HepG2 (cell line): ENCODE data around the gene SLC13A3. TPM values are rescaled to one million over a fixed set of nuclear protein-coding genes. Genes with fewer than 3 reads are reported as not detected.

Source experiments
- AFF4 ChIP-seq: sonication (generic); formaldehyde crosslinking; IDR thresholded peaks from 2 replicates; pipeline ENCODE4 v1.4.0; 2020; ENCODE audit warnings: missing genetic modification reagents
- FOXO1 ChIP-seq: sonication (generic); formaldehyde crosslinking; IDR thresholded peaks from 2 replicates; pipeline ENCODE4 v1.4.0; 2020; ENCODE audit warnings: missing genetic modification reagents
- KLF6 ChIP-seq: IDR thresholded peaks from 2 replicates; pipeline ENCODE4 v1.8.0; 2016; ENCODE audit warnings: missing biosample characterization, missing genetic modification reagents
- MIXL1 ChIP-seq: IDR thresholded peaks from 2 replicates; pipeline ENCODE4 v1.6.1; 2016
- NFKBIZ ChIP-seq: IDR thresholded peaks from 2 replicates; pipeline ENCODE4 v1.6.1; 2018; ENCODE audit warnings: missing genetic modification reagents, missing compliant biosample characterization
- SMAD1 ChIP-seq: sonication (generic); formaldehyde crosslinking; IDR thresholded peaks from 2 replicates; pipeline ENCODE4 v1.4.0; 2020; ENCODE audit warnings: missing genetic modification reagents, low read depth, mild to moderate bottlenecking, borderline replicate concordance
- TARDBP ChIP-seq: sonication (generic); formaldehyde crosslinking; IDR thresholded peaks from 2 replicates; pipeline ENCODE4 v1.8.0; 2022; ENCODE audit warnings: mild to moderate bottlenecking, missing genetic modification reagents
- ZBTB39 ChIP-seq: sonication (generic); formaldehyde crosslinking; IDR thresholded peaks from 2 replicates; pipeline ENCODE4 v1.5.0; 2020; ENCODE audit warnings: missing genetic modification reagents
- ZC3H4 ChIP-seq: sonication (generic); formaldehyde crosslinking; IDR thresholded peaks from 2 replicates; pipeline ENCODE4 v1.4.0; 2020; ENCODE audit warnings: missing genetic modification reagents, borderline replicate concordance
- ZIK1 ChIP-seq: sonication (generic); formaldehyde crosslinking; IDR thresholded peaks from 2 replicates; pipeline ENCODE4 v1.5.0; 2020; ENCODE audit warnings: mild to moderate bottlenecking, low read depth, missing genetic modification reagents, borderline replicate concordance
- ZNF143 ChIP-seq: sonication (generic); formaldehyde crosslinking; IDR thresholded peaks from 2 replicates; pipeline ENCODE4 v1.4.0; 2020; ENCODE audit warnings: missing genetic modification reagents
- ZNF251 ChIP-seq: sonication (generic); formaldehyde crosslinking; IDR thresholded peaks from 2 replicates; pipeline ENCODE4 v1.9.0; 2021; ENCODE audit warnings: mild to moderate bottlenecking, missing genetic modification reagents
- ZNF501 ChIP-seq: sonication (generic); formaldehyde crosslinking; IDR thresholded peaks from 2 replicates; pipeline ENCODE4 v1.5.1; 2020; ENCODE audit warnings: mild to moderate bottlenecking, moderate library complexity, missing genetic modification reagents
- ZNF549 ChIP-seq: sonication (generic); formaldehyde crosslinking; IDR thresholded peaks from 2 replicates; pipeline ENCODE4 v1.5.0; 2020; ENCODE audit warnings: missing genetic modification reagents
- ZNF552 ChIP-seq: sonication (generic); formaldehyde crosslinking; IDR thresholded peaks from 2 replicates; pipeline ENCODE4 v1.9.0; 2022; ENCODE audit warnings: missing genetic modification reagents, mild to moderate bottlenecking, borderline replicate concordance
- ZSCAN21 ChIP-seq: sonication (generic); formaldehyde crosslinking; IDR thresholded peaks from 2 replicates; pipeline ENCODE4 v1.8.0; 2022; ENCODE audit warnings: mild to moderate bottlenecking, missing genetic modification reagents, moderate library complexity, borderline replicate concordance
- polyA plus RNA-seq, 8 experiments: library from polyadenylated mRNA; depleted of rRNA in 3 of 8; stranded (reverse) in 7 of 8; unstranded in 1 of 8; fragments of >200 nt; fragmentation: Illumina TruSeq in 4 of 8; extraction: Trizol in 4 of 8; gene quantifications; 2 replicates each; pipeline versions ENCODE4 v1.2.1 to v1.2.3, GENCODE V29; 2011 to 2016; ENCODE audit warnings: low read depth in 4 of 8, missing spikeins in 1 of 8, mixed read lengths in 1 of 8; ENCODE audit not compliant: insufficient read depth in 1 of 8
- total RNA-seq, 5 experiments: library from RNA; depleted of rRNA; stranded (reverse); fragments of >200 nt; fragmentation: Illumina TruSeq; extraction: Trizol; gene quantifications; 2 replicates each; pipeline ENCODE4 v1.2.3, GENCODE V29; 2016; ENCODE audit warnings: low read depth in 1 of 5
- TF ChIP-seq, protein P1 (sequence below): sonication (generic); formaldehyde crosslinking; IDR thresholded peaks from 2 replicates; pipeline ENCODE4 v1.5.0; 2020; ENCODE audit warnings: mild to moderate bottlenecking, missing genetic modification reagents, moderate library complexity
- TF ChIP-seq, protein P2 (sequence below): sonication (generic); formaldehyde crosslinking; IDR thresholded peaks from 2 replicates; pipeline ENCODE4 v1.4.0; 2020; ENCODE audit warnings: low read depth, mild to moderate bottlenecking, missing genetic modification reagents
- TF ChIP-seq, protein P3 (sequence below): sonication (generic); formaldehyde crosslinking; IDR thresholded peaks from 2 replicates; pipeline ENCODE4 v1.8.1; 2023; ENCODE audit warnings: mild to moderate bottlenecking, inconsistent platforms, moderate library complexity, missing genetic modification reagents, borderline replicate concordance

Gene SLC13A3
- total and polyA plus RNA-seq, 2 of the 13 experiments (the other 11 are each of a cell fraction or from before 2014, with no cell fraction given), result 66.5 to 76.0 TPM

GRCh38 chr20:46562373-46563169, 88.7 kb downstream of the SLC13A3 start (continued):
- peak; percentile 98 for TF ChIP-seq MIXL1 (CRISPR knock-in tag)
- TF ChIP-seq ZIK1 (CRISPR knock-in tag), result peak; percentile 46; the same call in 1 of the 2 replicates
- TF ChIP-seq AFF4 (CRISPR knock-in tag), result no peak
- TF ChIP-seq ZSCAN21 (CRISPR knock-in tag), result 0 out of 2 replicates have a peak, but pooled peaks have one; percentile 41
- TF ChIP-seq TARDBP (CRISPR knock-in tag), result peak; percentile 84
- TF ChIP-seq, protein P1, sequence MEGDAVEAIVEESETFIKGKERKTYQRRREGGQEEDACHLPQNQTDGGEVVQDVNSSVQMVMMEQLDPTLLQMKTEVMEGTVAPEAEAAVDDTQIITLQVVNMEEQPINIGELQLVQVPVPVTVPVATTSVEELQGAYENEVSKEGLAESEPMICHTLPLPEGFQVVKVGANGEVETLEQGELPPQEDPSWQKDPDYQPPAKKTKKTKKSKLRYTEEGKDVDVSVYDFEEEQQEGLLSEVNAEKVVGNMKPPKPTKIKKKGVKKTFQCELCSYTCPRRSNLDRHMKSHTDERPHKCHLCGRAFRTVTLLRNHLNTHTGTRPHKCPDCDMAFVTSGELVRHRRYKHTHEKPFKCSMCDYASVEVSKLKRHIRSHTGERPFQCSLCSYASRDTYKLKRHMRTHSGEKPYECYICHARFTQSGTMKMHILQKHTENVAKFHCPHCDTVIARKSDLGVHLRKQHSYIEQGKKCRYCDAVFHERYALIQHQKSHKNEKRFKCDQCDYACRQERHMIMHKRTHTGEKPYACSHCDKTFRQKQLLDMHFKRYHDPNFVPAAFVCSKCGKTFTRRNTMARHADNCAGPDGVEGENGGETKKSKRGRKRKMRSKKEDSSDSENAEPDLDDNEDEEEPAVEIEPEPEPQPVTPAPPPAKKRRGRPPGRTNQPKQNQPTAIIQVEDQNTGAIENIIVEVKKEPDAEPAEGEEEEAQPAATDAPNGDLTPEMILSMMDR, result peak; percentile 93
- no peak for TF ChIP-seq ZNF251 (CRISPR knock-in tag)
- TF ChIP-seq ZNF143 (CRISPR knock-in tag), result no peak
- TF ChIP-seq KLF6, result no peak
- TF ChIP-seq ZNF552, result peak; percentile 29; the same call in 1 of the 2 replicates
- TF ChIP-seq, protein P2, sequence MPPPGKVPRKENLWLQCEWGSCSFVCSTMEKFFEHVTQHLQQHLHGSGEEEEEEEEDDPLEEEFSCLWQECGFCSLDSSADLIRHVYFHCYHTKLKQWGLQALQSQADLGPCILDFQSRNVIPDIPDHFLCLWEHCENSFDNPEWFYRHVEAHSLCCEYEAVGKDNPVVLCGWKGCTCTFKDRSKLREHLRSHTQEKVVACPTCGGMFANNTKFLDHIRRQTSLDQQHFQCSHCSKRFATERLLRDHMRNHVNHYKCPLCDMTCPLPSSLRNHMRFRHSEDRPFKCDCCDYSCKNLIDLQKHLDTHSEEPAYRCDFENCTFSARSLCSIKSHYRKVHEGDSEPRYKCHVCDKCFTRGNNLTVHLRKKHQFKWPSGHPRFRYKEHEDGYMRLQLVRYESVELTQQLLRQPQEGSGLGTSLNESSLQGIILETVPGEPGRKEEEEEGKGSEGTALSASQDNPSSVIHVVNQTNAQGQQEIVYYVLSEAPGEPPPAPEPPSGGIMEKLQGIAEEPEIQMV (CRISPR knock-in tag), result no peak
- no peak for TF ChIP-seq NFKBIZ (CRISPR knock-in tag)
- TF ChIP-seq SMAD1 (CRISPR knock-in tag), result no peak; the same call in 1 of the 2 replicates
- TF ChIP-seq ZBTB39 (CRISPR knock-in tag), result no peak
- TF ChIP-seq, protein P3, sequence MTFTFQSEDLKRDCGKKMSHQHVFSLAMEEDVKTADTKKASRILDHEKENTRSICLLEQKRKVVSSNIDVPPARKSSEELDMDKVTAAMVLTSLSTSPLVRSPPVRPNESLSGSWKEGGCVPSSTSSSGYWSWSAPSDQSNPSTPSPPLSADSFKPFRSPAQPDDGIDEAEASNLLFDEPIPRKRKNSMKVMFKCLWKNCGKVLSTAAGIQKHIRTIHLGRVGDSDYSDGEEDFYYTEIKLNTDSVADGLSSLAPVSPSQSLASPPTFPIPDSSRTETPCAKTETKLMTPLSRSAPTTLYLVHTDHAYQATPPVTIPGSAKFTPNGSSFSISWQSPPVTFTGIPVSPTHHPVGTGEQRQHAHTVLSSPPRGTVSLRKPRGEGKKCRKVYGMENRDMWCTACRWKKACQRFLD (CRISPR knock-in tag), result no peak
- TF ChIP-seq ZC3H4, result no peak; the same call in 1 of the 2 replicates
- TF ChIP-seq FOXO1, result no peak
- TF ChIP-seq ZNF501, result peak; percentile 68
- TF ChIP-seq ZNF549 (CRISPR knock-in tag), result no peak
